ENCODE results near the gene CFAP210.
A peak's percentile ranks its signal among the peaks of the same experiment; 100 is the strongest.

Gene CFAP210, protein sequence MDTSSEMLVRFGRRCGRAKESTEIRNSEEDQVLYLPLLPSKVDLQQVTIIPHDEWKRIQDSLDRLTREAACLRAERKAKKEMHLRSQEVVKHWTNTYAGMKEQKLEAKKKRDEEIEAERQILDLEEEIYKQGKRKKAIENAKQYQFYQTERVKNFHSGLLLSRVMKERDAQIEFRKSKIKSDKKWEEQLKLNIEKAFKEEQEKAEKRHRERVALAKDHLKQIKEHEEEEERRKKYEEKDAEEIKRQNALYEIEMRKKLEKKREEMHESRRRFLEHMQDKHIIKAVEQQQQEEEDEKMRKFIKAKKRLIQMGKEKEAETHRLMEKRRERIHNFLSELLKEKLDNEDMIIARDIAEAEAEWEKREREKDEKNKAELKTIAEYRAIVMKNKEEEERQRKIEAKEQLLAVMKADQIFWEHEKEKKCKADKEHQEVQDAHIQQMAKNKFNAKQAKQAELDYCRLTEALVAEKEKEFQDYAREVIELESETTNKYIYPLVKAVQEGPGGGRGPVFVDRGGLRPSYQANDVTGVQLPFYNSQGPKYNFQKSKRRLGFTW

DNA sequence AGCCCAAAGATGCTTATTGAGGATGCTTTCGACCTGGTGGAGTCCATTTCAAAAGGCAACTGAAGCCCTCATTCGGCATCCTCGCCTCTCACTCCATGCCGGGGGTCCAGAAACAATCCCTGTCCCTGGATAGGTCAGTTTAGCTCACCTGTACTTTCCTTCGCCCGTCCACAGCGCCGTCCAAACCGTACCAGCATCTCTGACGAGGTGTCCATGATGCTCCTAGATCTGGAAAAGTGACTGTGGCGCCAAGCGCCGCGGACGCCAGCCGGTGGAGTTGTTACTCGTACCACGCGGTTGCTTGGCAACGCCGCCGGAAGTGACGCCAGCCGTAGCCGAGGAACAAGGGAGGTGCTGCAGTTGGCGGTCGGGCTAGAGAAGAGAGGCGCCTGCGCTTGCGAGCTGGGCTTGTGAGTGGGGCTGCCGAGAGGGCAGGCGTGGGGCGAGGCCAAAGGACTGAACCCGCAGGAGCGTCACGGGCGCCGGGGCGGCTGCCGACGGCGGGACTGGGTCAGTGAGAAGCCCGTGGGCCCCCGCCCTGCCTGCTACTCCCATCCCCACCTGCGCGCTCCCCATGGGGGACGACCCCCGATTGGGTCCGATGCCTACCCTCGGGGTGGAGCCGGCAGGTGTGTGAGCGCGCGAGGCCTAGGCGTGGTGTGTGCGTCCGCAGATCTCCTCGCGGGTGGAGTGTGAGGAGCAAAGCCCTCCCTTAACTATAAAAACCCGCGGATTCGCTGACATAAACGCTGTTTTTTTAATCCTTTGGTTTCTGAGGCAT, at the start of gene CFAP210, which contains the start of gene PHOSPHO2:
TSS of gene CFAP210 (minus strand) at position 293 of the 781 bp plus-strand sequence. CDS start at position 215, 78 bp downstream.
TSS of gene PHOSPHO2 (plus strand) at position 357 of the 781 bp plus-strand sequence. CDS start 6,503 bp downstream, outside the sequence.
- DNase-seq, result peak; percentile 95

DNA sequence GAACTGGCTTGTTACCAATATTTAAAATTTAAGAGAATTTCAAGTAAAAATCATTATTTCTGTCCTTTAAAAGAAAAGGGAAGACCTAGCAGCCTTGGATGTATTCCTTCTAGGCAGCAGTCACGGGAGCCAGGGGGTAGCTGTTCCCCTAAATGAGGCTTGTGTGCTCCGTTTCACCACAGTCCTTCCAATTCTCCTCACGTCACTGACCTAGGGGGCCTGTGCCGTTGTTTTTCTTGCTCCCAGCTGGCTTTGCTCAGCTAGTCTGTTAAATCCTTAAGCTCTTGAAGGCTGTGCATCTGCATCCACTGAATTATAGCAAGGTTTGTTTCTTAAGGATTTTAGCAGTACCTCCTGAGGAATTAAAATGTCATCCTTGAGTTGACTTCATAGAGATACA, 49.3 kb upstream of the CFAP210 start:
- DNase-seq, result no peak

DNA sequence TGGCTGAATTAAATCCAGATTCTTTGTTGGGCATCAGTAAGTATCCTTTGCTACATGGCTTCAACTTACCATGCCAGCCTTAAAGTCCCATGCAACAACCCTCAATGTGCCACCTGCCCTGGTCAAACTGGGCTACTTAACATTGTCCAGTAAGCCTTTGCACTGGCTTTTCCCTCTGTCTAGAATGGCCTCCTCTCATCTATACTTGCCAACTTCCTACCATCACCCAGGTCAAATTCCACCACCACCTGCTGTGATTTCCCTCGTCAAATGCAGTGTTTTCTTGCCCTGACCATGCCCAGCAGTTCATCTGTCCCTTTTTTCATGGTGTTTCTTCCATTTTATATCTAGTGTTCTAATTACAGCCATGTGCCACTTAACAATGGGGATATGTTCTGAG, 45.1 kb upstream of the CFAP210 start:
- DNase-seq, result no peak

DNA sequence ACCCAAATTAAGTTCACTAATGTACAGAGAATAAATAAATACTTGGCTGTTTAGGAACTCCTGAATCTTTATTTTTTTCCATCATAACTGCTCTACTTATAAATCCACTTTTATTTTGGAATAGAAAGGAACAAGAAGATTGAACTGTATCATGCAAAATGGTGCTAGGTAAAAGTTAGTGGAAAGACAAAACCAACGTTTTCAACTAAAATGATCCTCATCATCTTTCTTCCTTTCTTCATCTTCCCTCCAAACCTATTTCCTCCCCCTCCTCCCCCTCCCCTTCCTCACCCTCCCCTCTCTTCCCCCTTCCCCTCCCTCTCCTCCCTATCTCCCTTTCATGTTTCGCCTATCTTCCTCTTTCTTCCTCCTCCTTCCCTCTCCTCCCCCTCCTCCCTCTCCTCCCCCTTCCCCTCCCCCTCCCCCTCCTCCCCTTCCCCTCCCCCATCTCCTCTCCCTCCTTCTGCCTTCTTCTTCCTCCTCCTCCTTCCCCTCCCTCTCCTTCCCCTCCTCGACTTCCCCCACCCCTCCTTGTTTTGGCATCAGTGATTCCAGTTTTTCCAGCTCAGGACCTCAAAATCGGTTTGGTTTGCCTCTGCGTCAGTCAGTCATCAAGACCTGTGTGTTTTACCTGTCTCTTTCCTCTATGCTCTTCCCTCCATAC, 44.5 kb upstream of the CFAP210 start:
- DNase-seq, result no peak

GRCh38 chr2:169736902-169737301, 42.7 kb upstream of the CFAP210 start:
- no peak for DNase-seq

DNA sequence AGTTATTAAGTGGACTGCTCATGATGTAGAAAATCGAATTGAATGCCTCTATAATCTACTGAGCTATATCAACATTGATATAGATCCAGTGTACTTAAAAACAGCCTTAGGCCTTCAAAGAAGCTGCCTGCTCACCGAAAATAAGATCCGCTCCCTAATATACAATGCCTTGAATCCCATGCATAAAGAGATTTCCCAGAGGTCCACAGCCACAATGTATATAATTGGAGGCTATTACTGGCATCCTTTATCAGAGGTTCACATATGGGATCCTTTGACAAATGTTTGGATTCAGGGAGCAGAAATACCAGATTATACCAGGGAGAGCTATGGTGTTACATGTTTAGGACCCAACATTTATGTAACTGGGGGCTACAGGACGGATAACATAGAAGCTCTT, 41.4 kb upstream of the CFAP210 start:
- DNase-seq, result no peak

- peak; percentile 17 for DNase-seq
Measured at GRCh38 chr2:169734169-169734847, 40.1 kb upstream of the CFAP210 start.

GRCh38 chr2:169732583-169733358, 38.6 kb upstream of the CFAP210 start:
- DNase-seq, result peak; percentile 43

DNA sequence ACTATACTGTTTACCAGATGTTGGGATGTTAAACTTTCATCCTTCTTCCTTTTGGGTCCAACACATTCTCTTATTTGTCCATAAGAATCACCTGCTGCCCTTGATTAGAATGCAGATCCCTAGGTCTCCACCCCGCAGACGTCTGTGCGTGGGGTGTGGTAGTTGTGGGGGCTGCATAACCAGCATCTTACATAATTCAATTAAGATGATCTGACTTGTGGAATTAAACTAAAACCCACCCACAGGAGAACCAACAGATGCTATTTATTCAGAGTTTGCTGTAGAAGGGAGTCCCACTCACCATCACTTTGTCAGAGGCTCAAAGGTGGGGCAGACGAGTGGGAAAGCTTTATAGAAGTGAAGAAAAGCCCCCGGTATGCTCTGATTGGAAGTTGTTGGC, 37.9 kb upstream of the CFAP210 start:
- DNase-seq, result no peak

DNA sequence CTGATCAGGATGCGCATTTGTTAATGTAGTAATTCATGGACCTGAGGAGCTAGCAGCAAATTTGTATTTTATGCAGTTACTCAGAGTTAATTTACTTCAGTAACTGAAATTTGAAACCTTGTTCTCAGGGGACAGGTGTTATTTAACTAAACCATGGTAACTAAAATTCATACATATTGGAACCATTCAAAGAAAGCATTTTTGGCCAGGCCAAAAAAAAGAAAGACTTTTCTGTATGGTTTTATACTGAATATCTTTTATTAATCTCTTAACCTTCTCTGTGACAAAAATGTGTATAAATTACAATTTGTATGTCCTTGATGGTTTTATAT, 35.0 kb upstream of the CFAP210 start:
- DNase-seq, result no peak

GRCh38 chr2:169727065-169727464, 32.9 kb upstream of the CFAP210 start:
- no peak for DNase-seq

GRCh38 chr2:169721016-169721415, 26.8 kb upstream of the CFAP210 start:
- no peak for DNase-seq

DNA sequence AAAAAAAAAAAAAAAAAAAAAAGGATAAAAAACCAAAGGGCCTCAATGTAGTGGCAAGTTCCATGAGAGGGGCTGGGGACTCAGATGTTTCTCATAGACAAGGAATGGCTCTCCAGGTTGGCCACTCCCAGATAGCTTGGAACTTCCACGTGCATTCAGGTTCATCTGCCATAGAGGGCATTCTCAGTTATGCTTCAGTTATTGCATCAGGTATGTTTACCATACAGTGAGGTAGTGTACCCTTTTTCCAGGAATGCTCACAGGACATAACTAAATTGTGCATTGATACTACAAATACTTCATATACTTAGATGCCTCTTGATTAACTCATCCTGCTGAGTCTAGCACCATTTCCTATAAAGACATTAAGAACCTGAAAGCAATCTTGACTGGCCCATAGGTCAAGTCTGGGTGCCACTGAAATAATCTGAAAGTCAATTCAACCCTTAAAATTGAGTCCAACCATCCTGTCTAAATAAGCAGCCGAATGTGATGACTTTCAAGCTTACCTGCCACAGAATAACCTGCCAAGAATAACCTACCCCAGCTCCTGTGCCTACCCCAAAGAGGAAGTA, 24.8 kb upstream of the CFAP210 start:
- no peak for DNase-seq

GRCh38 chr2:169717691-169718063, 23.5 kb upstream of the CFAP210 start:
- DNase-seq, result no peak

DNA sequence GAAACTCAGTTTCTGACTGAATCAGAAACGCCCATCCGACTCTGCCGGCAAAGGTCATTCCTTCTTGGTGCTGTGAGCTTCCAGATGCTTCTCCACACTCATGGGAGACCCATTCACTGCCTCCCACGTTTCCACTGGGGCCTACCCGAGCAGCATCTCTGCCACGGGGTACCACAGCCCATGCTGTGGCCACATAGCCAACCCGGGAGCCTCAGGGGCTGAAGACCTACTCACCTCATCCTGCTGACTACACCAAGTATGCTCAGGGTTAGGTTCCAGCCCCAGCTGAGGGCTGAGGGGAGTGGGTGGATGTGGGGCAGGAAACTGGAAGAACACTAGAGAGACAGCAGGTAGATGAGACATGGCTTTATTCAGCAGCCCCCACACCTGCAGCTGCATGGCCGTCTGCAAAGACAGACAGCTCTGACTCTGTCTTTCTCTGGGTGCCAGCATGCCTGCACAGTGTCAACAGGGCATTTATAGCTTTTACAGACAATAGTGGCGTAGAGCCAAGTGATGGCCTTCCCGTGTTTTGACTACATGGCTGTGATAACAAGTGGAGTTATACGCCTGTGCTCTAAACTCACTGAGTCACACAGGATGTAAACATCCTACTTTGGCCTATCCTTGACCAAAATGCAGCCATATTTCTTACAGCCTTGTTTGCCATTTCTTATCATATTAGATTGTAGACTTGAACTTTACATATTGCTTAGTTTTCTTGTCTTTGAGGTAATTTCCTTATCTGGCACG, 22.9 kb upstream of the CFAP210 start:
- DNase-seq, result no peak

GRCh38 chr2:169716238-169716886, 22.2 kb upstream of the CFAP210 start:
- no peak for DNase-seq

GRCh38 chr2:169715379-169716237, 21.4 kb upstream of the CFAP210 start:
- DNase-seq, result no peak

DNA sequence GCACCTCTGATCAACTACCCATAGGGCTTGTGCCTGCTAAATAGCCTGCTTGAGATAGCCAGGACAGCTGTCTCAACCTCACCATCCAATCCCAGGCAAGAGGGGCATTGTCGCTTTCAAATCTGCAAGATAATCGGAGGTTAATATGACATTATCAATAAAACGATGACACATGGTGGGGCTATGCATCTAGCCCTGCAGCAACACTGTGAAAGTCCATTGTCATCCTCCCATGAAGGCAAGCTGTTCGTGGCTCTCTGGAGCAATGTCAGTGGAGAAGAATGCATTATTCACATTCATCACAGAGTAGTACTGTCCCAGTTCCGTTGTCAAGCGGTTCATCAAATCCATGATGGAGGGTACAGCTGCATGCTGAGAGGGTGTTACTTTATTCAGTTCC, 20.5 kb upstream of the CFAP210 start:
- DNase-seq, result no peak

- DNase-seq, result no peak
Measured at GRCh38 chr2:169713331-169713730, 19.1 kb upstream of the CFAP210 start.
